GM15510 (cell line): Measurements from ENCODE around the gene METRNL.

Source experiments
- POLR2A ChIP-seq: IDR thresholded peaks from 3 replicates; pipeline ENCODE4 v1.6.1; 2011; ENCODE audit warnings: borderline replicate concordance; ENCODE audit not compliant: insufficient read length; ENCODE audit errors: extremely low read depth

The METRNL gene

GRCh38 chr17:83074486-83075223, 4.8 kb upstream of the METRNL start:
- no peak for TF ChIP-seq POLR2A

- no peak for TF ChIP-seq POLR2A
These were observed 4.0 kb upstream of the METRNL start for GRCh38 chr17:83075270-83075880.

- no peak for TF ChIP-seq POLR2A
These were observed 2.5 kb upstream of the METRNL start for GRCh38 chr17:83076938-83077337.

GRCh38 chr17:83077411-83077810, 2.0 kb upstream of the METRNL start:
- TF ChIP-seq POLR2A = no peak

GRCh38 chr17:83077939-83078338, 1.5 kb upstream of the METRNL start:
- no peak for TF ChIP-seq POLR2A

- TF ChIP-seq POLR2A = no peak
These were observed 744 bp upstream of the METRNL start for GRCh38 chr17:83078378-83079351.

- no peak for TF ChIP-seq POLR2A
These were observed 563 bp downstream of the METRNL start for GRCh38 chr17:83079766-83080578.

GRCh38 chr17:83080579-83080857, 1.1 kb downstream of the METRNL start:
- no peak for TF ChIP-seq POLR2A

GRCh38 chr17:83080858-83081683, 1.7 kb downstream of the METRNL start:
- no peak for TF ChIP-seq POLR2A

GRCh38 chr17:83081684-83082201, 2.3 kb downstream of the METRNL start:
- TF ChIP-seq POLR2A = no peak

GRCh38 chr17:83082424-83082823, 3.0 kb downstream of the METRNL start:
- TF ChIP-seq POLR2A = no peak

GRCh38 chr17:83082909-83083367, 3.5 kb downstream of the METRNL start:
- no peak for TF ChIP-seq POLR2A
